Activated T-cell treated with anti-CD3 and anti-CD28 coated beads, Interleukin-2, amount 50 U/mL, for 48 hours (primary cell): ENCODE results near the gene RGS11.

Experiments
- DNase-seq, 2 experiments: peaks; one replicate each; pipeline ENCODE4 v3.0.0-alpha.2; 2020

RGS11 gene

DNA sequence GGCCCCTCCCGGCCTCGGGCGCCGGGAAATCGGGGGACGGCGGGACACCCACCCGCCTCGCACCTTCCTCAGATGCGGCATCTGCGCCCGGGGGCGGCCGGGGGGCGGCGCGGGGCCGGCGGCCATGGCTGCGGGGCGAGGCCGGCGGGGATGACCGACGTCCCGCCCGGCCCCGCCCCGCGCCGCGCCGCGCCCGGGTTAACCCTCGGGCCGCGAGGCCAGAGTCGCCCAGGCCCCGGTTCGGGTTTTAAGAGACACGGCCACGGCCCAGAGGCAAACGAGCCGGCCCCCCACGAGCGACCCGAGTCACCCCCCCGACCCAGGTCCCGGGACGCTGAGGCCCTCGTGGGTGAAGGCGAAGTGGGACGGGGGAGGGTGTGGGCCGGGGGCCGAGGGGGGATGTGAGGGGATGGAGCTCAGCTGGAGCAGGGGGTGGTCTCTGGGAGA is at the start of gene RGS11:
Gene RGS11, minus strand, starts transcription at position 159 of the 447 bp plus-strand sequence. Its CDS starts 33 bp downstream, at position 126.
- DNase-seq = no peak

DNA sequence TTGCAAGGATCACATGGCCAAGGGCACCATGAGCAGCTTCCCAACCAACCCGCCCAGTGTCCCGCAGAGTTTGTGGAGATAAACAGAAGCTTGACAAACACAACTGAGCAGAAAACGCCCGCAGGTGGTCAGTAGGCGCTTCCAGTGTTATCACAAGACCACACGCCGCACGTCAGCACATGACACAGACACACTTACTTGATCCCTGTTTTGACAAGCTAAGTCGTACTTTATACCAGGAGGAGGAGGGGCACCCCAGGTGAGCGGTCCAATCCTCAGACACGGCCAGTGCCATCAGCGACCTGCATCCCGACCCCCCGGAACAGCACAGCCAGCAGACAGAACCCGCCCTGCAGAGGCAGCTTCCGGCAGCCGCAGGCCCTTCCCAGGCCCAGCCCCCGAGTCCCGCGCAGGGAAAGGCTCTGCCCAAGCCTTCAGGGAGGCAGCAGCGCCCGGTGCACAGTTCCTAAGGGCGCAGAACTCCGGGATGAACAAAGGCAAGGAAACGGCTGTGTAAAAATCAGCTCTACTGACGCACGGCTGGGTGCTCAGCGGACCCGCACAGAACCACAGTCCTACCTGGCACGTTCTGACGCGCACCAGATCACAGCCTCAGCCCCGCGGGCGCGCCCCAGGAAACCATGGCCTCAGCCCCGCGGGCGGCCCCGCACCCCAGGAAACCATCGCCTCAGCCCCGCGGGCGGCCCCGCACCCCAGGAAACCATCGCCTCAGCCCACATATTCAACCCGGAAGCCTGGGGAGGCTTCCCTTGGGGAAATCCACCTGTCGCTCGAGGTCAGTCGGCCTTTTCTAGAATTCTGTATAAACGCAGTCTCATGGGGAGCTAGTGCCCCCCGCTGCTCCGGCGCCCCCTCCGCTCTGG is 48.9 kb upstream of the RGS11 start:
- DNase-seq = peak; percentile 62 to 66

DNA sequence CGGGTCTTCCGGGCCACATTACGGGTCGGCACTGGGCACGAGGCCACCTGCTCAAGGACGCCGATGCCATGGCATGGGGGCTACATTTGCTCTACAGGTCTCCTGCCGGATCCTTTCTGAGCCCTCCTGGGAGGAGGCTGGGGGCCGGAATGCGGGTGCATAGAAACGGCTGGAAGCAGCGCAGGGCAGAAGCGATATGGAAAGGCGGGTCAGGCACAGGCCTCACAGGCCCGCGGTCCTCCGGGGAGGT is 48.4 kb upstream of the RGS11 start:
- no peak for DNase-seq

DNA sequence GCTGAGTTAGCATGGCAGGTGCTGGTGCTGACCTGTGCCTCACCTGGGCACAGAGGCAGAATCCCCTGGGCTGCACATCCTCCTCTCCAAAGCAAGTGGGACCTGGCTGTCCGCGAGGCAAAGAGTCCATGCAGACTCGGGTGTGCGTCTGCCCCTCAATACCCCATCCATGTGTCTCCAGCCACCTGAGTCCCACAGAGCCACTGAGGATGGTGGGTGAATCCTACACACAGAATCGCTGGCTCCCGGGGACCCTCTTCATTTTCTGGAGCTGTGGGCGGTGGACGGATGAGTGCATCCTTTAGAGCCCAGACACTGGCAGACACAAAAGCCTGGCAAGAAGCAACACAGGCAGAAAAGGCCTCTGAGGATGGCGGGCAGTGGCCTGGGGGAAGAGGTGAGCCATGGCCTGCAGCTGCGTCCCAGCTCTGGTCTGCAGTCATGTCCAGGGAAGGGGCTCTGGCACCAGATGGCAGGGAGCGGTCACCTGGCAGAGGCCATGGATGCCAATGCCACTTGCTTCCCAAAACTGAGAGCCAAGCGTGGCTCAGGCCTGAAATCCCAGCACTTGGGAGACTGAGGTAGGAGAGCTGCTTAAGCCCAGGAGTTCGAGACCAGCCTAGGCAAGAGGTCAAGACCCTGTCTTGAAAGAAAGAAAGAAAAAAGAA is 46.9 kb upstream of the RGS11 start:
- no peak for DNase-seq

DNA sequence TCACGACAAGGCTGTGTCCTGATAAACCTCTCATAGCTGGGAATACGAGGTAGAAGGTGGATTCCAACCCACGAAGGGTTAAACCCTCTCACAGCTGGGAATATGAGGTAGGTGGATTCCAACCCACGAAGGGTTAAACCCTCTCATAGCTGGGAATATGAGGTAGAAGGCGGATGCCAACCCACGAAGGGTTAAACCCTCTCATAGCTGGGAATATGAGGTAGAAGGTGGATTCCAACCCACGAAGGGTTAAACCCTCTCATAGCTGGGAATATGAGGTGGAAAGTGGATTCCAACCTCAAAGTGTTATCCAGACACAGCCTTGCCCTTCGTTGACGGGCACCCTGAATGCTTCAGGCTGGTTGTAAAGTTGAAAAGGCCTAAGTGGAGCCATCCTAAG is 45.8 kb upstream of the RGS11 start:
- no peak for DNase-seq

DNA sequence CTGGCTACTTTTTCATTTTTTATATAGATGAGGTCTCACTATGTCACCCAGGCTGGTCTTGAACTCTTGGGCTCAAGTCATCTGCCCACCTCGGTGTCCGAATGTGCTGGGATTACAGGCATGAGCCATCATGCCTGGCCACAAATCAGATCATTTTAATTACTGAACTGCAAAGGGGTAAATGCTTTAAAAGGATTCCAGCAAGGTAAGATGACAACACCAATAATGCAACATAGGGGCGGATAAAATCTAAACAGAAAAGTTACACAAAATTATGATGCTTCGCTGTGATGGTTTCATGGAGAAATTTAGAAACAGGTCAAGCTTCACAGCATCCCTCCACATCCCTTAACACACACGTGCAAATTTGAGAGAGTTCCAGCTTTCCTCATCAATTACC is 44.5 kb upstream of the RGS11 start:
- no peak for DNase-seq

DNA sequence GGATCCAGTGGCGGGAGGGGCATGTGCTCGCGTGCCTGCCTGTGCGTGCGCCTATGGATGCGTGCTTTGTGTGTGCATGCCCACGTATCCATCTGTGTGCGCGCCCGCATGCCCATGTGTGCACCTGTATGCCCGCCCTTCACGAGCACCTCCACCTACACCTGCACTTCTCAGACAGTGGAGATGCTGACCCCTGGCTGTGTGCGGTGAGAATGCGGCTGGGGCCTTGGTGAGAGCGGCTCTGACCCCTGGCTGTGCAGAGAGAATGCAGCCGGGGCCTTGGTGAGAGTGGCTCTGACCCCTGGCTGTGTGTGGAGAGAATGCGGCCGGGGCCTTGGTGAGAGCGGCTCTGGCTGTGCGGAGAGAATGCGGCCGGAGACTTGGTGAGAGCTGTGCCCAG is 42.9 kb upstream of the RGS11 start:
- no peak for DNase-seq

DNA sequence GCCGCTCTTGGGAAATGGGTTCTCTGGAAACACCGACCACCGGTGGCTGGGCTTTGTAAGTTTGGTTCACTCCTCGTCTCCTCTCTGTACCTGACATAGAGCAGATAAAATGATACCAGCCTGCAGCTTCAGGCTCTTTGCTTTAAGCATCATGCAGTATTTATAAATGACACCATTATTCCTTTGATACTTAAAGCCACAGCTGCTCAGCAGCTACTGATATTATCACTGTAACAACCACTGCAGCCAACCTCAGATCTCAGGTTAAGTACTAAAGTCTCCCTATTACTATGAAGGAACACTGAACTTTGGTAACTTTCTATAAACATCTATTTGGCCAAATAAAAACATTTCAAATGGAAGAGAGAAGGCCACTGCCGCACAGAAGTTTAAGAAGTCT is 41.8 kb upstream of the RGS11 start:
- DNase-seq = no peak

DNA sequence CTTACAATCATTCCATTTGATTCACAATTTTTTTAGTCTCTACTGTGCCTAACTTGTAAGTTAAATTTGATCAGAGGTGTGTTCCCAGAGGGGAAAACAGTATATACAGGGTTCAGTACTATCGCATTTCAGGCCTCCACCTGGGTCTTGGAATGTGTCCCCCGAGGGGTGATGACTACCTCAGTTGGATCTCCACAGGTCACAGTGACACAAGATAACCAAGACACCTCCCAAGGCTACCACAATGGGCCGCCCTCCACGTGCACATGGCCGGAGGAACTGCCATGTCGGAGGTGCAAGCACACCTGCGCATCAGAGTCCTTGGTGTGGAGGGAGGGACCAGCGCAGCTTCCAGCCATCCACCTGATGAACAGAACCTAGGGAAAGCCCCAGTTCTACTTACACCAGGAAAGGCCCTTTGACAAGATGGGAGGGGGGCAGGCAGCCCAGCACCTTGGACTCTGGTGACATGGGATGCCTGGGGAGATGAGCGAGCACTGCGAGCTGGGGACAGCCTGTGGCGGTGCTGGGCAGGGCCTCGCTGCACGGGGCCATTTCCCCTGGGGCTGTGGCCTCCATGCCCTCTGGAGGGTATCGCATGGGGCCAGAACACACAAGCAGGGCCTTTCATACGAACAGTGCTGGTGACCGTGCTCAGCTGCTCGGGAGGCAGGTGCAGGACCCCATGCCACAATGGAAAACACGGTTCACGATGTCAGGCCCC is 41.2 kb upstream of the RGS11 start:
- no peak for DNase-seq

DNA sequence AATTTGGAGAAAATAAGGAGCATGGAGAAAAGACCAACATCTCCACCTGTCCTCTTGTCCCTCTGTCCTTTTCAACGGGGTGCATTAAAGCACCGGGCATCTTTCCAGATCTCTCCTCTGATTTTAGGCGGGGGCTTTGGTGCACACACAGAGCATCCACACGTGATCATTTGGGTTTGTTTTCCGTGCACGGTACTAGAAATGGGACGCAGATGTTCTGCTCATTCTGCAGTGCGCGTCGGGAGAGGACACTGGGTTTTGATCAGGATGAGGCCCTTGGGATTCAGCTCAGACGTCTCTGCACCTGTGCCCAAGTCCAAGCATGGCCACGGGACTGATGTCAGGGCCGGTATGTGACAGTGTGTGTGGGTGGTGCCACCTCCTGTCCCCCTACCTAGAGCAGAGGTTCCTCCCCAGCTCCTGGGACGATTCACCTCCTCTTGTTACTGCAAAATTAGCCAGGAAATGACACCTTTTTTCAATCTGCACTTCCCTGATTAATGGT is 39.1 kb upstream of the RGS11 start:
- no peak for DNase-seq

DNA sequence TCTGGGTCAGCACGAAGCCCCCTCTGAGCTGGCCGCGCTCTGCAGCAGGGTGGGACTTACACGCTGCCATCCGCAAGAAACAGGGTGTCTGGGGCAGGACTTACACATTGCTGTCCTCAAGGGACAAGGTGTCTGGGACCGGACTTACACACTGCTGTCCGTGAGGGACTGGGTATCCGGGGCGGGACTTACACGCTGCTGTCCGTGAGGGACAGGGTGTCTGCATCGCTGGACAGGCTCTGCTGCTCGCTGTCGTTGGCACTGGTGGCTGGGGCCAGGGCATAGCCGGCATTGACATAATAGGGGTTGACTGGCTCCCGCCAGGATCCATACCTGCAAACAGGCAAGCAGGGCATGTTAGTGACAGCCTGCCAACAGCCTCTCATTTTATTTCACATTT is 38.6 kb upstream of the RGS11 start:
- DNase-seq = no peak

DNA sequence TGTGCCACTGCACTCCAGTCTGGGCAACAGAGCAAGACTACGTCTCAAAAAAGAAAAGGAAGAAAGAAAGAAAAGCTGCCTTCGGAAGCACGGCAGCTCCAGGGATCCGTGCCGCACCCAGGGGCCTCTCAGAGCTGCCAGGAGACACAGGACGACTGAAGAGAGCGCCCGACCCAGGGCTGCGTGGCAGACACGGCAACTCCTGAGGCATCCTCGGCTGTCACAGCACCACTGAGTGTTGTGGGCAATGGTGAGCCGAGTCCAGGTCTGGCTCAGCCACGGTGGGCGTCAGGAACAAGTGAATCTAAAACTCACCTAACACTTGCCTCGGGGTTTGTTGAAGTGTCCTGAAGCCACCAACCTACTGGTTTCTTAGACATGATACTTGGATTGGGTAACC is 36.0 kb upstream of the RGS11 start:
- no peak for DNase-seq

DNA sequence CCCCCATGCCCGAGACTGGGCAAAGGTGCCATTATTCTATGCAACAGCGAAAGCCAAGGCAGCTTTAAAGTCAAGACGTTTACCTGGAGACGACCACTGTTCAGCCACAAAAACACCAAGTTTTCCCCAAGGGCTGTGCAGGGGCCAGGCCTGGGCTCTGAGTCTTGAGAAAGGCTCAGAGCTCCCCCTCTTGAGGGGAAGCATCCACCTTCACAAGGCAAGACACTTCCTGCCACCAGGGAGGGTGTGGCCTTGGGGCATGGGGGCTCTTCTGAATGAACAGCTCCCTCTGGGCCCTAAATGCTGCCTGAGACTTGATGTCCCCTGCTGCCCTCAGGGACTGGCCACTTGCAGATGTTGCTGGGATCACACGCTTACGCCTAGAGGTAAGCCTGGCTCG is 33.7 kb upstream of the RGS11 start:
- no peak for DNase-seq

DNA sequence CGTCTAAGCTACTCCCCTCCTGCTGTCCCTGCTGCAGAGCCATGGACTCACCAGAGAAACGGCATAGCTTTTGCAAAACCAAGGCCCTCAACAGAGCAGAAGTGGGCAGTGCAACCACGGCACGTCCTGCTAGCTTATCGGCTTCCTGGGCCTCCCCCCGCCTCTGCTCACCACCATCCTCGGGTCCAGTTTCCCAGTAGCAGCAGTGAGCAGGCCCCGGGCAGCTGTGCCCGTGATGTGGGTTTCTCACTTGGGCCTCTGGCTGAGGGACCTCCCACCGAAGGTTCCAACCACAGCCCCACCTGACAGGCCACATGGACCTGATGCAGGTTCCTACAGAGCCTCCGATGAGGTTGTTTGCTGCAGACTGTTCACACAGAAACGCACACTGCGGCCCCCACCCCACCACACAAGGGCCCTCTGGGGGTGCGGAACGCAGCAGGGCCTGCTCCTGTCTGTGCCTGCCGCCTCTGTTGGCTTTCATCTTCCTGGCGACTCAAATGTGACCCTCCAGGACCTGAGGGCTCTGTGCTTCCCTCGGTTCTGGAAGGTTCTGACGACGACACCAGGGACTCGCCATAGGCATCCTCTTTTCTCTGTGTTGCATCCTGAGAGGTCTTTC is 32.1 kb upstream of the RGS11 start:
- no peak for DNase-seq

DNA sequence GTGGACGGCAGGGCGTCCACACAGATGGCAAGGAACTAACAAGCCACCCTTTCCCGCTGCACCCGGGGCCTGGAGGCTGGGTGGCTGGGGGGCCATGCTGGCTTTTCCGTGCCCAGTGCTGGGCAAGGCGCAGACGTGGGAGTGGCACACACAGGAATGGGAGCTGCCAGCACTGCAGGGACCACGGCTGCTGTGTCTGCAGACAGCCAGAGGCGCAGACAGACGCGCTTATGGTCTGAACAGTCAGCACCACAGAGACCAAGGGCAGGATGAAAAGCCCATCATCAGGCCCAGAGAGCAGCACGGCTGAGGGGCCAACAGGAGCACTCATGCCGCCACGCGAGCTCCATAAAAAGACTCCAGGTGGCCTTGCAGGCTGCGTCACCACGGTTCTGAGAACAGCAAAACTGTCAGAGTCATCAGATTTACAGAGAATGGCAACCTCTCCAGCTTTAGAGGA is 31.2 kb upstream of the RGS11 start:
- no peak for DNase-seq

DNA sequence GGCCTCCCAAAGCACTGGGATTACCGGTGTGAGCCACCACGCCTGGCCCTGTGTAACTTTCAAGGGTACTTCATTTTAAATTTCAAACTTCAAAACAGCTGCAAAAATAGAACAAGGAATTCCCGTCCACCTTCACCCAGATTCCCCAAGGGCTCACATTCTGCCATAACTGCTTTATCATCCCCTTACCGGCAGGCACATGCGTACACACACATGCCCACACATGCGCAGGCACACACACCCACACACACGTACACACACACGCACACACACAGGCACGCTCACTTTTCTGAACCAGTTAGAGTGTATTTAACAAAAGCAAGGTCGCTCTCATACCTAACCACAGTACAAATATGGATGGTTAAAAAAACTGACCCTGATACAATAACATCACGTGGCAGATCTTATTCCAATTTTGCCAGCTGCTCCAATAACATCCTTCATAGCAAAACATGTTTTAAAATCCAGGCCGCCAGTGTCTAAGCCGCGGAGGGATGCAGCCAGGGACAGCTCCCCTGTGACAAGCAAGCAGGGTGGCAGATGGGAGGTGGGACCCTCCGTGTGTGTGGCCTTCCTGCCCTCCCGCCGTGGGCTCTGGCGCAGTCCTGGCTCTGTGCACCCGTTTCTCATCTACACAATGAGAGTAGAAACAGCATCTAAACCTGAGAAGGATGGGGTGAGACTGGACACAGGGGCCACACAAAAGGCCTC is 30.3 kb upstream of the RGS11 start:
- DNase-seq = no peak

DNA sequence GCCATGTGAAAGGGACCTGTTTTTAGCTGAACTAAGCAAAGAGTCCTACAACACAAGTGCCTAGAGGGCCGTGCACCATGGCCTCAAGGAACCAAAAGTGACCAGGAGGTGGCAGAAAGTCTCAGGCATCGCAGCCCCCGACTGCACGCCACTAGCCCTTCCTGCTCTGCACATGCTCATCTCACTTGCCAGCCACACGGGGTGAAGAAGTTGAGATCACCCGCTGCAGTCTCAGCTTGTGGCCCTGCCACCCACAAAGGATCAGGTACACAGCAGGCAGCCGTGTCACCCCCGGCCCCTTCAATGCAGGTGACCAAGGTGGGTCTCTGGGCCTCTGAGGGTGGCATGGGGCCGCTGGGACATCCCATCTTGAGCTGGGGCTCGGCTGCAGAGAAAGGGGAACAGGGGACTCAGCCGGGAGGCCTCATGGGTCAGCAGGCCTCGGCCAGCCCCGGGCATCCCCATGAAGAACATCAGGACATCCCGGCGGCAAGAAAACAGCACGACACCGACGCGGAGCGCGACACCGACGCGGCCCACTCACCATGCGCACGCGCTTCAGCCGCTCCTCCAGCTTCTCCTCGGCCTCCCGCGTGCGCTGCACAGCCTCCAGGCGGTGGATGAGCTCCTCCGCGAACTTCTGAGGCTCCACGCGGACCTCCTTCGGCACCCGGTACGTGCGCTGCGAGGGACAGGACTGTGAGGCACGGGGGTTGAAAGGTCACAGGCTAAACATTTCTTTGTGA is 28.2 kb upstream of the RGS11 start:
- DNase-seq = no peak

DNA sequence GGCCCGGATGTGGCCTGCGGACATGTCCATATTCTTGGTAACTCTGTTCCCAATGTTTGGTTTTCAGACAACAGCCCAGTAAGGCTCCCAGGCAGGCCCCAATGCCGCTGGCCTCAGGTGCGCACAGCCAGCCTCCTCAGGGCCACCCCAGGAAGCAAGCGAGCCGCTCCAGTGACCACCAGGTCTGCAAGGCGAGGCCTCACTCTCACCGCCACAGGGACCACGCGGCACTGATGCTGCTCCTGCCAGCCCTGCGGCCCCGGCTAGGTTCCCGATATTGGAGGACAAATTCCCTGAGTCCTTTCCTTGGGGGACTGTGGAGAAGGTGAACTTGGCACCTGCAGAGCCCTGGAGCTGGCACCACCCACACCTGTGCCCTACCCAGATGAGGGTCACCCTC is 26.2 kb upstream of the RGS11 start:
- no peak for DNase-seq

DNA sequence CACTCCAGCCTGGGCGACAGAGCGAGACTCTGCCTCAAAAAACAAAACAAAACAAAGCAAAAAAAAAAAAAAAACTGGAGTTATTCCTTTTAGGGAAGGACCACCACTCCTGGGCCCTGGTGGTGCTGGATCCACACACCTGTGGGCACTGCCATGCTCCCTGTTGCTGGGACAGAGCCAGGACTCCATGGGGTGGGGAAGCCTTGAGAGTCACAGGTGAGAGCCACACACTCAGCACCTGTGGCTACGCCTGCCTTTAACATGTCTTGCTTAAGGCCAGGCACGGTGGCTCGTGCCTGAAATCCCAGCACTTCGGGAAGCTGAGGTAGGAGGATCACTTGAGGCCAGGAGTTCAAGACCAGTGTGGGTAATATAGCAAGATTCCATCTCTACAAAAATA is 25.5 kb upstream of the RGS11 start:
- no peak for DNase-seq

DNA sequence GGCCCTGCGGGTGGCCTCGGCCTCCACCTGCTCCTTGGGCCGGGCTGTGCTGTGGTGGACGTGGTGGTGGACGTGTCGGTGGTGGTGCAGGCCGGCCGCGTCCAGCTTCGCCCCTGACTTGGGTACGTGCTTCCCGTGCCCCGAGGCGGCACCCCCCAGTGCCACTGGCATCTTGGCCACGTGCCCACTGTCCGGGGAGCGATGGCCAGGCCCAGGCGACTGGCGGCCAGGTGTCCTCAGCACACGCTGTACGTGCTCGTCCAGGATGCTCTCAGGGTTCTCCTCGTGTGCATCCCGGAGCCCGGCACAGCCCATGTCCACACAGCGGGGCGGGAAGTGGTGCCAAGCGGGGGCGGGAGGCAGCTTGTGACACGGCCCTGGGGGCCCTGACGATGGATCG is 22.1 kb upstream of the RGS11 start:
- no peak for DNase-seq

DNA sequence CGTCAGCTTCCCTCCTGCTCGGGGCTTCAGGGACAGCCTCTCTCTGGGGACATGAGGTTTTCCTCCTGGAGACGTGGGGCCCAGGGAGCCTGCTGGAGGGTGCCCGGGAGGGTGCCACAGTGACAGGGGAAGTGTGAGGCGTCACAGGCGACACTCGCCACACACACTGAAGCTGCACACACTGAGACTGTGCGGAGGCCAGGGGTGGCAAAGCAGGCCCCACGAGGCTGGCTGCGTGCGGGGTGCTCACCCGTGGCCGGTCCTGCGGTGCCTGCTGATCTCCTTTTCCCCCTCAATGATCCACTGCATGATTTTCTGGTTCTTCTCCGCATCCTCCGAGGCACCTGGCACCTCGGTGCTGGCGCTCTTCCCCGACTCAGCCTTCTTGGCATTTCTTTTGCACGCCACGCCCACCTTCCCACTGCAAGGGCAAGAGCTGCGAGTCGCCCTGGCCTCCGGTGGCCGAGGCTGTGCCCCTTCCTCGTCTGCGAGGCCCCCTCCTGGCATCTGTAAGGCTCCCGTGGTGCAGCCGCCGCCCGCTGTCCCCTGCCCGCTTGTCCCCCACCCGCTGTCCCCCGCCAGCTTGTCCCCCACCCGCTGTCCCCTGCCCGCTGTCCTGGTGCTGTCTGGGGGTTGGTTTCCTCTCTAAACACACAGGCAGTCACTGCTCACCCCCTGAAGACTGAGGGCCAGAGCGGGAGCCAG is 21.2 kb upstream of the RGS11 start:
- no peak for DNase-seq
